H9 (cell line): ENCODE results near the gene MMS19. TPM values are rescaled to one million over a fixed set of nuclear protein-coding genes. Genes with fewer than 3 reads are reported as not detected.

Experiments used
- DNase-seq: peaks from one replicate; pipeline ENCODE4 v3.0.0-alpha.2; 2017
- H2AFZ ChIP-seq: one replicate; pipeline ENCODE4 v1.6.1; 2013; ENCODE audit warnings: mild to moderate bottlenecking, low read length, control low read depth, moderate library complexity
- H2AK5ac ChIP-seq: 2 replicates; pipeline ENCODE4 v1.6.1; 2013; ENCODE audit warnings: low read length, control low read depth, mixed read lengths; ENCODE audit not compliant: insufficient read length
- H2BK120ac ChIP-seq: one replicate; pipeline ENCODE4 v1.6.1; 2013; ENCODE audit warnings: low read depth, mild to moderate bottlenecking, low read length, control low read depth, inconsistent platforms; ENCODE audit not compliant: poor library complexity, severe bottlenecking
- H2BK12ac ChIP-seq: 2 replicates; pipeline ENCODE4 v1.6.1; 2013; ENCODE audit warnings: low read length, control low read depth, mixed read lengths, low read depth; ENCODE audit not compliant: insufficient read length
- H2BK15ac ChIP-seq: 2 replicates; pipeline ENCODE4 v1.6.1; 2013; ENCODE audit warnings: low read depth, low read length, control low read depth
- H2BK20ac ChIP-seq: one replicate; pipeline ENCODE4 v1.6.1; 2013; ENCODE audit warnings: low read depth, mild to moderate bottlenecking, low read length, control low read depth, inconsistent platforms; ENCODE audit not compliant: poor library complexity, severe bottlenecking
- H2BK5ac ChIP-seq: 2 replicates; pipeline ENCODE4 v1.6.1; 2013; ENCODE audit warnings: low read length, control low read depth, mixed read lengths; ENCODE audit not compliant: insufficient read length
- H3K14ac ChIP-seq: 2 replicates; pipeline ENCODE4 v1.6.1; 2013; ENCODE audit warnings: low read length, control low read depth; ENCODE audit not compliant: insufficient read depth
- H3K18ac ChIP-seq: 2 replicates; pipeline ENCODE4 v1.6.1; 2013; ENCODE audit warnings: low read depth, mild to moderate bottlenecking, mixed read lengths, low read length, control low read depth; ENCODE audit not compliant: insufficient read length
- H3K23ac ChIP-seq: 2 replicates; pipeline ENCODE4 v1.6.1; 2013; ENCODE audit warnings: low read length, control low read depth, mixed read lengths, low read depth; ENCODE audit not compliant: insufficient read length
- H3K23me2 ChIP-seq: 2 replicates; pipeline ENCODE4 v1.6.1; 2013; ENCODE audit warnings: low read depth, mild to moderate bottlenecking, mixed read lengths, low read length, control low read depth; ENCODE audit not compliant: insufficient read length, poor library complexity, severe bottlenecking
- H3K27ac ChIP-seq: 2 replicates; pipeline ENCODE4 v1.5.1; 2013; ENCODE audit warnings: low read length, control low read depth, mixed read lengths, low read depth; ENCODE audit not compliant: insufficient read length
- H3K27me3 ChIP-seq: 2 replicates; pipeline ENCODE4 v1.6.1; 2013; ENCODE audit warnings: low read length, control low read depth, inconsistent platforms; ENCODE audit not compliant: insufficient read depth
- H3K4ac ChIP-seq: 2 replicates; pipeline ENCODE4 v1.6.1; 2013; ENCODE audit warnings: low read depth, mild to moderate bottlenecking, control low read depth, inconsistent platforms, low read length, moderate library complexity
- H3K4me1 ChIP-seq: 2 replicates; pipeline ENCODE4 v1.6.1; 2013; ENCODE audit warnings: low read length, control low read depth, inconsistent platforms; ENCODE audit not compliant: insufficient read depth
- H3K4me2 ChIP-seq: 2 replicates; pipeline ENCODE4 v1.6.1; 2013; ENCODE audit warnings: low read length, control low read depth, mixed read lengths; ENCODE audit not compliant: insufficient read length, insufficient read depth
- H3K56ac ChIP-seq: 2 replicates; pipeline ENCODE4 v1.6.1; 2013; ENCODE audit warnings: low read depth, mild to moderate bottlenecking, mixed read lengths, low read length, control low read depth; ENCODE audit not compliant: insufficient read length
- H3K79me1 ChIP-seq: 2 replicates; pipeline ENCODE4 v1.6.1; 2013; ENCODE audit warnings: low read depth, mild to moderate bottlenecking, moderate library complexity, low read length, control low read depth, inconsistent platforms; ENCODE audit not compliant: insufficient read depth, poor library complexity, severe bottlenecking
- H3K79me2 ChIP-seq: 2 replicates; pipeline ENCODE4 v1.6.1; 2013; ENCODE audit warnings: low read length, control low read depth, inconsistent platforms; ENCODE audit not compliant: insufficient read depth
- H3K9ac ChIP-seq: 2 replicates; pipeline ENCODE4 v1.6.1; 2013; ENCODE audit warnings: low read length, control low read depth, mixed read lengths; ENCODE audit not compliant: insufficient read length; ENCODE audit errors: extremely low read depth
- H3K9me3 ChIP-seq: one replicate; pipeline ENCODE4 v1.6.1; 2013; ENCODE audit warnings: low read depth, low read length, inconsistent platforms; ENCODE audit not compliant: control insufficient read depth
- H3T11ph ChIP-seq: one replicate; pipeline ENCODE4 v1.6.1; 2013; ENCODE audit warnings: mild to moderate bottlenecking, low read length, control low read depth, inconsistent platforms
- H4K20me1 ChIP-seq: one replicate; pipeline ENCODE4 v1.6.1; 2013; ENCODE audit not compliant: control insufficient read depth, insufficient read length, insufficient read depth
- H4K5ac ChIP-seq: 2 replicates; pipeline ENCODE4 v1.6.1; 2013; ENCODE audit warnings: low read depth, mild to moderate bottlenecking, mixed read lengths, low read length, control low read depth; ENCODE audit not compliant: insufficient read length
- H4K8ac ChIP-seq: replicated peaks from 2 replicates; pipeline ENCODE4 v1.6.1; 2013; ENCODE audit warnings: low read length, control low read depth, mixed read lengths, low read depth; ENCODE audit not compliant: insufficient read length
- H4K91ac ChIP-seq: 2 replicates; pipeline ENCODE4 v1.6.1; 2013; ENCODE audit warnings: low read depth, mild to moderate bottlenecking, moderate library complexity, mixed read lengths, low read length, control low read depth; ENCODE audit not compliant: insufficient read length
- H3K27ac Mint-ChIP-seq, 3 experiments: 2 replicates in 2 of 3; 3 replicates in 1 of 3; pipeline ENCODE4 v1.8.0; 2020 to 2021; ENCODE audit warnings: mixed read lengths in 3 of 3, mild to moderate bottlenecking in 1 of 3, moderate library complexity in 1 of 3
- H3K27me3 Mint-ChIP-seq: 2 replicates; pipeline ENCODE4 v1.8.0; 2021; ENCODE audit warnings: low read depth, mild to moderate bottlenecking, moderate library complexity, mixed read lengths
- H3K36me3 Mint-ChIP-seq, 3 experiments: 2 replicates in 2 of 3; 3 replicates in 1 of 3; pipeline ENCODE4 v1.8.0; 2020 to 2021; ENCODE audit warnings: low read depth in 3 of 3, mixed read lengths in 3 of 3; ENCODE audit not compliant: insufficient read depth in 1 of 3
- H3K4me1 Mint-ChIP-seq, 2 experiments: 2 replicates each; pipeline ENCODE4 v1.8.0; 2020; ENCODE audit warnings: mixed read lengths in 2 of 2
- H3K4me3 Mint-ChIP-seq, 2 experiments: 2 replicates in 1 of 2; 3 replicates in 1 of 2; pipeline ENCODE4 v1.8.0; 2020 to 2021; ENCODE audit warnings: mild to moderate bottlenecking in 2 of 2, mixed read lengths in 2 of 2, moderate library complexity in 1 of 2
- H3K9me3 Mint-ChIP-seq, 2 experiments: 2 replicates in 1 of 2; 3 replicates in 1 of 2; pipeline ENCODE4 v1.8.0; 2020; ENCODE audit warnings: mild to moderate bottlenecking in 2 of 2, mixed read lengths in 2 of 2, moderate library complexity in 1 of 2
- WGBS: extraction: QIAGEN DNeasy Blood & Tissue Kit; methylation state at CpG from one replicate; pipeline ENCODE4 v1.1.7; 2013; ENCODE audit warnings: missing lambda C conversion rate, low lambda C conversion rate, mixed read lengths; ENCODE audit not compliant: insufficient read length; ENCODE audit errors: extremely low coverage; 5-methylcytosine and 5-hydroxymethylcytosine counted together
- total RNA-seq: library from RNA; stranded (reverse); gene quantifications from 2 replicates; pipeline ENCODE4 v1.2.1, GENCODE V29; 2021
- TF ChIP-seq, protein P1 (sequence below): fragments of 200-600 bp; sonication (generic); conservative IDR thresholded peaks from 3 replicates; pipeline ENCODE4 v1.8.0; 2021; ENCODE audit warnings: antibody characterized with exemption, mild to moderate bottlenecking

The MMS19 gene
- total RNA-seq, 1 experiment from 2014 or later: 102 TPM

GRCh38 chr10:97500297-97500575 is 2.0 kb upstream of the MMS19 start:
- no peak overlapping the region for H3T11ph ChIP-seq
- H3K27me3 ChIP-seq: peaks cover 9% of the 10 kb centered on the region; the same call in 1 of the 2 replicates
- H2BK20ac ChIP-seq: no peak overlapping the region
- H2AFZ ChIP-seq: no peak overlapping the region
- H3K56ac ChIP-seq: no peak overlapping the region
- no peak overlapping the region for H2BK120ac ChIP-seq
- H2BK12ac ChIP-seq: no peak overlapping the region
- H3K4me1 ChIP-seq: no peaks in the 10 kb centered on the region; the same call in 1 of the 2 replicates
- H3K27ac Mint-ChIP-seq: no peak overlapping the region
- H4K20me1 ChIP-seq: no peaks in the 10 kb centered on the region
- H3K9me3 Mint-ChIP-seq: no peaks in the 10 kb centered on the region
- peaks cover 6% of the 10 kb centered on the region; the same call in 1 of the 2 replicates for H3K79me2 ChIP-seq
- no peak overlapping the region for H3K27ac ChIP-seq
- TF ChIP-seq, protein P1, sequence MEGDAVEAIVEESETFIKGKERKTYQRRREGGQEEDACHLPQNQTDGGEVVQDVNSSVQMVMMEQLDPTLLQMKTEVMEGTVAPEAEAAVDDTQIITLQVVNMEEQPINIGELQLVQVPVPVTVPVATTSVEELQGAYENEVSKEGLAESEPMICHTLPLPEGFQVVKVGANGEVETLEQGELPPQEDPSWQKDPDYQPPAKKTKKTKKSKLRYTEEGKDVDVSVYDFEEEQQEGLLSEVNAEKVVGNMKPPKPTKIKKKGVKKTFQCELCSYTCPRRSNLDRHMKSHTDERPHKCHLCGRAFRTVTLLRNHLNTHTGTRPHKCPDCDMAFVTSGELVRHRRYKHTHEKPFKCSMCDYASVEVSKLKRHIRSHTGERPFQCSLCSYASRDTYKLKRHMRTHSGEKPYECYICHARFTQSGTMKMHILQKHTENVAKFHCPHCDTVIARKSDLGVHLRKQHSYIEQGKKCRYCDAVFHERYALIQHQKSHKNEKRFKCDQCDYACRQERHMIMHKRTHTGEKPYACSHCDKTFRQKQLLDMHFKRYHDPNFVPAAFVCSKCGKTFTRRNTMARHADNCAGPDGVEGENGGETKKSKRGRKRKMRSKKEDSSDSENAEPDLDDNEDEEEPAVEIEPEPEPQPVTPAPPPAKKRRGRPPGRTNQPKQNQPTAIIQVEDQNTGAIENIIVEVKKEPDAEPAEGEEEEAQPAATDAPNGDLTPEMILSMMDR: no peak
- H2AK5ac ChIP-seq: no peak overlapping the region
- H3K23me2 ChIP-seq: peaks cover 14% of the 10 kb centered on the region
- no peak overlapping the region for H4K91ac ChIP-seq
- no peak overlapping the region for H3K4ac ChIP-seq
- H4K5ac ChIP-seq: no peak overlapping the region
- no peaks in the 10 kb centered on the region for H3K9me3 ChIP-seq
- no peak overlapping the region for H3K23ac ChIP-seq
- H3K18ac ChIP-seq: no peak overlapping the region
- no peak for DNase-seq
- H2BK15ac ChIP-seq: no peak overlapping the region
- peak overlapping the region; percentile 97 for H3K4me2 ChIP-seq
- no peak overlapping the region for H3K14ac ChIP-seq
- no peak overlapping the region for H3K9ac ChIP-seq
- H3K27me3 Mint-ChIP-seq: peaks cover 23% of the 10 kb centered on the region
- no peak overlapping the region for H4K8ac ChIP-seq
- H3K4me3 Mint-ChIP-seq: peak overlapping the region; percentile 83 to 89
- H3K4me1 Mint-ChIP-seq: peaks cover 28 to 38% of the 10 kb centered on the region in 2 experiments
- H3K79me1 ChIP-seq: no peaks in the 10 kb centered on the region
- no peak overlapping the region for H2BK5ac ChIP-seq
- H3K36me3 Mint-ChIP-seq: no peaks in the 10 kb centered on the region; a peak in 2 of 7 replicates
- no CpG with 5 or more reads among the region's 2 CpGs for WGBS
